GM18873 (cell line): ENCODE measurements around the gene ECEL1.
"Not testable (repeated sequence)": the region's sequence is repeated elsewhere in the genome, so short reads cannot be mapped to it uniquely, and the experiment has no call there.

Source experiments
- ATAC-seq: cut with Tn5 transposase; IDR thresholded peaks from one replicate; pipeline ENCODE4 v1.9.1; 2021; ENCODE audit warnings: mild to moderate bottlenecking, moderate library complexity, moderate number of reproducible peaks; ENCODE audit not compliant: unreplicated experiment, low FRiP score

Gene ECEL1

GRCh38 chr2:232463701-232464543 is 23.7 kb downstream of the ECEL1 start:
- no peak for ATAC-seq

DNA sequence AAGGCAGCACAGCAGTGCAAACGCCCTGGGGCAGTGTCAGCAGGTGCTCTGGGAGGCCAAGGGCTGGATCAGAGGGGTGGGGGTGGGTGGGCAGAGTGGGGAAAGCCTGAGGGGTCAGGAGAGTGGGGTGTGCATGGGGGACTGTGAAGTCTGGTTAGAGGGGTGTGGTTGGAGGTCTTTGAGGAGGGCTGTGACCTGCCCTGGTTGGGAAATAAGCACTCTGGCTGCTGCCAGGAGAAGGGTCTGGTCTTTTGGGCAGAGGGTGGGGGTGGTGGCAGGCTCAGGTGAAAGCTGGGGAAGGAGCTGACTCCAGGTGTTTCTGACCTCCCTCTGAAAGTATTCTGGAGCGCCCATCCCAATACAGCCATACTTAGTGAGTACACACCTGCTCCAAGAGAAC is 27.5 kb downstream of the ECEL1 start:
- no peak for ATAC-seq

DNA sequence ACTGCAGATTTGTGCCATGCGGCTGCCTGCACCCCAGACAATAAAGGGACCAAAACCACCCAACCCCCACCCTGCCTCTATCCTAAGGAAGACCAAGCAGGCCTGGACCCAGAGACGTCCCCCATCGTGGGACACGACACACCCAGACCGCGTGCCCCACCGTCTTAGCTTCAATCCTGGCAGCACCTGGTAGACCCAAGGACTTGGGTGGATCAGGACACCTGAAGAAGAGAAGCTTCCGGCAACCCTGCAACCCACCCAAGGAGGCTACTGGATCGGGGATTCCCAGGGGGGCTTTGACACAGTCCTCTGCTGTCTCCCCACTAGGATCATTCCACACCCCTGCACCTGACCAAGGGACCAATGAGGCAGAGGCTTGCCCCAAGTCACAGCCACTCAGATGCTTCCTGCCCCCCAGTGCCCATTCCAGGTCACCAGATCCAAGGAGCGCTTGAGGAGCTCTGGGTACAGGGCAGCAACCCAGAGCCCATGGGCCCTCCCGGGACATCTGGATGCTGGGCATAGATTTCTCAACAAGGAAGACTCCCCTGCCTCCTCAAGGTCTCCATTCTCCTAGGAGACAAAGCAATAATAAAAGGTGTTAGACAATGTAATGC is 28.1 kb downstream of the ECEL1 start:
- ATAC-seq: no peak

GRCh38 chr2:232458661-232459418 is 28.8 kb downstream of the ECEL1 start:
- ATAC-seq: no peak

DNA sequence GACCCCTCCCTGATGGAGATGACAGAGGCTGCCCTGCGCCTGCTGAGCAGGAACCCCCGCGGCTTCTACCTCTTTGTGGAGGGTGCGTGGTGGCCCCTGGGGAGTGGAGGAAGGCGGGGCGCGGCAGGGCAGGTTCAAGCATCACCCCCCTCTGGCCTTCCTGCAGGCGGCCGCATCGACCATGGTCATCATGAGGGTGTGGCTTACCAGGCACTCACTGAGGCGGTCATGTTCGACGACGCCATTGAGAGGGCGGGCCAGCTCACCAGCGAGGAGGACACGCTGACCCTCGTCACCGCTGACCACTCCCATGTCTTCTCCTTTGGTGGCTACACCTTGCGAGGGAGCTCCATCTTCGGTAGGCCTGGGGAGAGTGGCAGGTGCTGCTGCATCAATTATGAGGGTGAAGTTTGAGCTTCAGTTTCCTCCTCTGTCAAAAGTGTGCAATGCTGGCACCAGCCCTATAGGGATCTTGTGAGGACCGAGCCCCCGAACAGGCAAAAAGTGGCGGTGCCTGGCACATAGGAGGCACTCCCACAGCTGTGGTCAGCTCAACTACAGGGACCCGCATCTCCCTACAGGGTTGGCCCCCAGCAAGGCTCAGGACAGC is 29.5 kb downstream of the ECEL1 start:
- ATAC-seq: no peak

DNA sequence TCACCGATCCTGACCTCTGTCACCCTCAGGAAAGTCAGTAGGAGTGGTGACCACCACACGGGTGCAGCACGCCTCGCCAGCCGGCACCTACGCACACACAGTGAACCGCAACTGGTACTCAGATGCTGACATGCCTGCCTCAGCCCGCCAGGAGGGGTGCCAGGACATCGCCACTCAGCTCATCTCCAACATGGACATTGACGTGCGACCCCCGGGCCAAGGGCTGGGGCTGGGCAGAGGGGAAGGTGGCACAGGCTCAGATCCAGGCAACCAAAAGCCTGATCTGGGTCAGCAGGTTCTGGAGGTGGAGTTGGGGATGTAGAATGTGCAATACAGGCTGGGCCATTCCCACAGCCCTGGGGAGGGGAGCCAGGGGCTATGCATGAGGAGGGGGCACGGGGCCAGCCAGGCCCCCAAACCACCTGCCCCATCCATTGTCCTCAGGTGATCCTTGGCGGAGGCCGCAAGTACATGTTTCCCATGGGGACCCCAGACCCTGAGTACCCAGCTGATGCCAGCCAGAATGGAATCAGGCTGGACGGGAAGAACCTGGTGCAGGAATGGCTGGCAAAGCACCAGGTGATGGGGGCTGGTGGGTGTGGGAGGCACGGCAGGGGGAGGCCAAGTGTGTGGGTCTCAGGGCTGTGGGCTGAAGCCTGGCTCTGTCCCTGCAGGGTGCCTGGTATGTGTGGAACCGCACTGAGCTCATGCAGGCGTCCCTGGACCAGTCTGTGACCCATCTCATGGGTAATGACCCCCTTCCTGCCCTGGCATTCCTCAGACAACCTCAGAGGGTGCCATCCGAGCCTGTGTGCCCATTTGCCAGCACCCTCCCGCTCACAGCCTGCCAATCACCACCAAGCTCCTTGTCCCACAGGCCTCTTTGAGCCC is 30.3 kb downstream of the ECEL1 start:
- ATAC-seq: no peak

GRCh38 chr2:232456296-232457120 is 31.1 kb downstream of the ECEL1 start:
- no peak for ATAC-seq

- no peak for ATAC-seq
These were observed 32.0 kb downstream of the ECEL1 start, which contains the start of gene ALPI for GRCh38 chr2:232455426-232456255. ALPI (plus strand) TSS chr2:232456153; CDS start chr2:232456200, 47 bp downstream.

- no peak for ATAC-seq
These were observed 33.0 kb downstream of the ECEL1 start for GRCh38 chr2:232454630-232455029.

- not testable (repeated sequence) for ATAC-seq
These were observed 36.0 kb downstream of the ECEL1 start for GRCh38 chr2:232451645-232452044.

GRCh38 chr2:232449964-232450363 is 37.7 kb downstream of the ECEL1 start:
- ATAC-seq: no peak

- no peak for ATAC-seq
These were observed 39.3 kb downstream of the ECEL1 start for GRCh38 chr2:232448304-232448690.

GRCh38 chr2:232447638-232448303 is 39.9 kb downstream of the ECEL1 start:
- ATAC-seq: no peak

- ATAC-seq: no peak
These were observed 40.5 kb downstream of the ECEL1 start for GRCh38 chr2:232447091-232447620.

DNA sequence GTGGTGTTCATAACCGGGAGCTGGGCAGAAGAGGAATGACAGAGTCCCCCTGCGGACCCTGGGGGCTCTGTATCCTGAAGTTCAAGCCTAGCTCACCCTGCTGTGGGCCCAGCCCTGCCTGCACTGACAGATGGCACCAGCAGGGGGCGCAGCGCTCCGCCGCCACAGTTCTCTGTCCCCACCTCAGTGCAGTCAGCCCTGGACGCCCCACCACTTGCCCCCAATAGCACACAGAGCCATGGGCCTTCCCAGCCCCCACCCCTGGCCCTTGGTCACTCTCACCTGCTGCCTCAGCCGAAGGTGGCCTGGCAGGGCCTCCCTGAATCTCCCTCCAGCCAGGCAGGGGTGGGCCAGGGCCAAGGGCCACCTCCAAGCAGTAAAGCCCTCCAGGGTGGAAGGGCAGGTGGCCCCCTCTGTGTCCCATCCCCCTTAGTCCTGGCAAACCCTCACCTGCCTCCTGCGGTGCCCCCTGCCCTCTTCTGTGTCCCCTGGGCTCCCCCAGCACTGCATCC is 41.3 kb downstream of the ECEL1 start:
- not testable (repeated sequence) for ATAC-seq

- ATAC-seq: not testable (repeated sequence)
These were observed 42.3 kb downstream of the ECEL1 start for GRCh38 chr2:232445149-232445885.
